A549 (cell line): ENCODE results near the gene CNDP1.

Experiments
- BHLHE40 ChIP-seq: IDR thresholded peaks from 2 replicates; pipeline ENCODE4 v1.6.1; 2012; ENCODE audit warnings: low read depth, low read length, inconsistent platforms
- CEBPB ChIP-seq, 2 experiments: fragments of >200 bp in 1 of 2; sonication (Bioruptor Twin) in 1 of 2; formaldehyde crosslinking in 1 of 2; IDR thresholded peaks; 2 replicates each; pipeline ENCODE4 v1.6.1; 2012 to 2016
- CHD2 ChIP-seq: fragments of 150-350 bp; IDR thresholded peaks from 2 replicates; pipeline ENCODE4 v1.6.1; 2014; ENCODE audit warnings: low read length; ENCODE audit not compliant: partially characterized antibody
- ELK1 ChIP-seq: fragments of 150-350 bp; IDR thresholded peaks from 2 replicates; pipeline ENCODE4 v1.6.1; 2014; ENCODE audit warnings: low read depth, mild to moderate bottlenecking, low read length
- EP300 ChIP-seq, 2 experiments: fragments of >200 bp; sonication (Bioruptor Twin); formaldehyde crosslinking; IDR thresholded peaks; 2 replicates in 1 of 2; 3 replicates in 1 of 2; pipeline ENCODE4 v1.6.1; 2016 to 2017
- JUNB ChIP-seq: fragments of >200 bp; sonication (Bioruptor Twin); formaldehyde crosslinking; IDR thresholded peaks from 2 replicates; pipeline ENCODE4 v1.6.1; 2016
- MAFK ChIP-seq: fragments of 450-650 bp; IDR thresholded peaks from 2 replicates; pipeline ENCODE4 v1.6.1; 2014; ENCODE audit not compliant: partially characterized antibody
- POLR2A ChIP-seq: IDR thresholded peaks from 2 replicates; pipeline ENCODE4 v1.6.1; 2012; ENCODE audit warnings: mild to moderate bottlenecking, low read length
- REST ChIP-seq: fragments of 200-600 bp; sonication (generic); IDR thresholded peaks from 2 replicates; pipeline ENCODE4 v1.6.1; 2016; ENCODE audit warnings: antibody characterized with exemption, mild to moderate bottlenecking, moderate library complexity
- RFX5 ChIP-seq: fragments of 450-650 bp; IDR thresholded peaks from 2 replicates; pipeline ENCODE4 v1.7.1; 2014; ENCODE audit warnings: antibody characterized with exemption, mild to moderate bottlenecking, moderate library complexity
- SMC3 ChIP-seq: fragments of >200 bp; sonication (Bioruptor Twin); formaldehyde crosslinking; IDR thresholded peaks from 3 replicates; pipeline ENCODE4 v1.6.1; 2018; ENCODE audit warnings: inconsistent platforms
- ZFP36 ChIP-seq: fragments of 450-650 bp; IDR thresholded peaks from 2 replicates; pipeline ENCODE4 v1.6.1; 2014; ENCODE audit warnings: borderline replicate concordance; ENCODE audit not compliant: partially characterized antibody
- TF ChIP-seq, protein P1 (sequence below): fragments of >200 bp; sonication (Bioruptor Twin); formaldehyde crosslinking; IDR thresholded peaks from 3 replicates; pipeline ENCODE4 v1.5.1; 2016
- TF ChIP-seq, protein P2 (sequence below): IDR thresholded peaks from 2 replicates; pipeline ENCODE4 v1.6.1; 2012

- TF ChIP-seq POLR2A (no peak), ZFP36 (no peak), RFX5 (no peak), MAFK (no peak), EP300 (IDR thresholded peaks at IDR 0.05) (no peak), CEBPB (IDR thresholded peaks at IDR 0.05) (no peak), JUNB (no peak), BHLHE40 (no peak), SMC3 (no peak), CHD2 (no peak), REST (no peak), ELK1 (no peak)
- TF ChIP-seq, protein P1, sequence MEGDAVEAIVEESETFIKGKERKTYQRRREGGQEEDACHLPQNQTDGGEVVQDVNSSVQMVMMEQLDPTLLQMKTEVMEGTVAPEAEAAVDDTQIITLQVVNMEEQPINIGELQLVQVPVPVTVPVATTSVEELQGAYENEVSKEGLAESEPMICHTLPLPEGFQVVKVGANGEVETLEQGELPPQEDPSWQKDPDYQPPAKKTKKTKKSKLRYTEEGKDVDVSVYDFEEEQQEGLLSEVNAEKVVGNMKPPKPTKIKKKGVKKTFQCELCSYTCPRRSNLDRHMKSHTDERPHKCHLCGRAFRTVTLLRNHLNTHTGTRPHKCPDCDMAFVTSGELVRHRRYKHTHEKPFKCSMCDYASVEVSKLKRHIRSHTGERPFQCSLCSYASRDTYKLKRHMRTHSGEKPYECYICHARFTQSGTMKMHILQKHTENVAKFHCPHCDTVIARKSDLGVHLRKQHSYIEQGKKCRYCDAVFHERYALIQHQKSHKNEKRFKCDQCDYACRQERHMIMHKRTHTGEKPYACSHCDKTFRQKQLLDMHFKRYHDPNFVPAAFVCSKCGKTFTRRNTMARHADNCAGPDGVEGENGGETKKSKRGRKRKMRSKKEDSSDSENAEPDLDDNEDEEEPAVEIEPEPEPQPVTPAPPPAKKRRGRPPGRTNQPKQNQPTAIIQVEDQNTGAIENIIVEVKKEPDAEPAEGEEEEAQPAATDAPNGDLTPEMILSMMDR, result no peak
- TF ChIP-seq, protein P2, sequence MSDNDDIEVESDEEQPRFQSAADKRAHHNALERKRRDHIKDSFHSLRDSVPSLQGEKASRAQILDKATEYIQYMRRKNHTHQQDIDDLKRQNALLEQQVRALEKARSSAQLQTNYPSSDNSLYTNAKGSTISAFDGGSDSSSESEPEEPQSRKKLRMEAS, result no peak
These were observed 21.8 kb downstream of the CNDP1 start for GRCh38 chr18:74556126-74556525.
